Astrocyte (in vitro differentiated cells and primary cell): ENCODE measurements around the gene LPO. TPM values are rescaled to one million over a fixed set of nuclear protein-coding genes. Genes with fewer than 3 reads are reported as not detected.

ENCODE experiments used
- DNase-seq: peaks from one replicate; pipeline ENCODE4 v3.0.0-alpha.2; 2010; ENCODE audit warnings: low read depth
- FAIRE-seq: peaks from 2 replicates; lab custom pipeline; 2011; peaks lifted over from hg19 to GRCh38; lab: Jason Lieb, UNC
- H2AFZ ChIP-seq: 2 replicates; pipeline ENCODE4 v1.6.0; 2012; ENCODE audit warnings: low read depth, low read length, inconsistent platforms
- H3K27ac ChIP-seq: 2 replicates; pipeline ENCODE4 v1.5.1; 2011; ENCODE audit warnings: low read depth, low read length, inconsistent platforms
- H3K27me3 ChIP-seq: 2 replicates; pipeline ENCODE4 v1.6.0; 2011; ENCODE audit warnings: low read length, inconsistent platforms; ENCODE audit not compliant: insufficient read depth
- H3K36me3 ChIP-seq: 2 replicates; pipeline ENCODE4 v1.5.1; 2011; ENCODE audit warnings: low read length, inconsistent platforms; ENCODE audit not compliant: insufficient read depth
- H3K4me1 ChIP-seq: 2 replicates; pipeline ENCODE4 v1.5.1; 2011; ENCODE audit warnings: low read length, inconsistent platforms; ENCODE audit not compliant: insufficient read depth
- H3K4me2 ChIP-seq: 2 replicates; pipeline ENCODE4 v1.6.0; 2012; ENCODE audit warnings: low read length, inconsistent platforms
- H3K4me3 ChIP-seq: 2 replicates; pipeline ENCODE4 v1.5.1; 2011; ENCODE audit warnings: low read depth, mild to moderate bottlenecking, low read length, inconsistent platforms; ENCODE audit not compliant: insufficient read depth
- H3K79me2 ChIP-seq: 2 replicates; pipeline ENCODE4 v1.6.0; 2012; ENCODE audit warnings: mild to moderate bottlenecking, low read length, inconsistent platforms; ENCODE audit not compliant: insufficient read depth
- H3K9ac ChIP-seq: 2 replicates; pipeline ENCODE4 v1.6.0; 2012; ENCODE audit warnings: mild to moderate bottlenecking, low read length, inconsistent platforms
- H3K9me3 ChIP-seq: 2 replicates; pipeline ENCODE4 v1.5.1; 2012; ENCODE audit warnings: low read depth, mild to moderate bottlenecking, low read length, inconsistent platforms; ENCODE audit not compliant: insufficient read depth
- H4K20me1 ChIP-seq: 2 replicates; pipeline ENCODE4 v1.6.0; 2012; ENCODE audit warnings: low read length, inconsistent platforms; ENCODE audit not compliant: insufficient read depth
- H3K27ac Mint-ChIP-seq: one replicate; pipeline ENCODE4 v1.8.0; 2021; ENCODE audit warnings: mild to moderate bottlenecking, mixed read lengths; ENCODE audit not compliant: unreplicated experiment
- H3K27me3 Mint-ChIP-seq: one replicate; pipeline ENCODE4 v1.8.0; 2021; ENCODE audit warnings: low read depth, mixed read lengths; ENCODE audit not compliant: unreplicated experiment
- H3K36me3 Mint-ChIP-seq: one replicate; pipeline ENCODE4 v1.8.0; 2021; ENCODE audit warnings: low read depth, mixed read lengths; ENCODE audit not compliant: unreplicated experiment
- H3K4me1 Mint-ChIP-seq: one replicate; pipeline ENCODE4 v1.8.0; 2021; ENCODE audit warnings: low read depth, mixed read lengths; ENCODE audit not compliant: unreplicated experiment
- H3K4me3 Mint-ChIP-seq: one replicate; pipeline ENCODE4 v1.8.0; 2021; ENCODE audit warnings: mild to moderate bottlenecking, moderate library complexity, mixed read lengths; ENCODE audit not compliant: unreplicated experiment
- H3K9me3 Mint-ChIP-seq: one replicate; pipeline ENCODE4 v1.8.0; 2021; ENCODE audit warnings: mild to moderate bottlenecking, mixed read lengths; ENCODE audit not compliant: unreplicated experiment
- EZH2 ChIP-seq: IDR thresholded peaks from 2 replicates; pipeline ENCODE4 v1.6.1; 2012; ENCODE audit warnings: mild to moderate bottlenecking, low read length, inconsistent platforms; ENCODE audit not compliant: insufficient read depth
- total RNA-seq: library from RNA; stranded (reverse); gene quantifications from 2 replicates; pipeline ENCODE4 v1.2.1, GENCODE V29; 2021
- TF ChIP-seq, protein P1 (sequence below): IDR thresholded peaks from 2 replicates; pipeline ENCODE4 v1.5.1; 2011; ENCODE audit warnings: low read depth, mild to moderate bottlenecking, inconsistent platforms, low read length, moderate library complexity; ENCODE audit not compliant: insufficient read depth

LPO gene
- total RNA-seq, 1 donor from 2014 or later = not detected

DNA sequence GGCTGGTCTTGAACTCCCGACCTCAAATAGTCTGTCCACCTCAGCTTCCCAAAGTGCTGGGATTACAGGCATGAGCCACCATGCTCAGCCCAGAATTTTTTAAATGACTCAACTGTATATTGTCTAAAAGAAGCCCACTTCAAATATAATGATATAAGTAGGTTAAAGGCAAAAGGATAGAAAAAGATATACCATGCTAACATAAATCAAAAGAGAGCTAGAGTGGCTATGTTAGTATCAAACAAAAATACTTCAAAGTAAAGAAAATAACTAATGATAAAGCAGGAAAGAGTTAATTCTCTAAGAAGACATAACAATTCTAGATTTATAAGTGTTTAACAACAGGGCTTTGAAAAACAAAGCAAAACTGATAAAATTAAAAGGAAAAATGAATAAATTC lies 55.6 kb downstream of the LPO start:
- Histone ChIP-seq H3K9me3 (no peaks in the 10 kb centered on the region), H3K27me3 (peaks cover 19% of the 10 kb centered on the region), H3K9ac (no peak overlapping the region), H3K4me2 (no peak overlapping the region), H3K4me1 (no peaks in the 10 kb centered on the region), H3K36me3 (no peaks in the 10 kb centered on the region), H4K20me1 (no peaks in the 10 kb centered on the region), H3K79me2 (no peaks in the 10 kb centered on the region), H3K4me3 (no peak overlapping the region), H3K27ac (no peak overlapping the region), H2AFZ (no peak overlapping the region)
- H3K4me1 Mint-ChIP-seq = peaks cover 4% of the 10 kb centered on the region
- H3K27me3 Mint-ChIP-seq = no peaks in the 10 kb centered on the region
- no peak overlapping the region for H3K4me3 Mint-ChIP-seq
- no peaks in the 10 kb centered on the region for H3K36me3 Mint-ChIP-seq
- DNase-seq (no peak), FAIRE-seq (no peak)
- peaks cover 1% of the 10 kb centered on the region for H3K9me3 Mint-ChIP-seq
- no peak overlapping the region for H3K27ac Mint-ChIP-seq
- TF ChIP-seq, protein P1, sequence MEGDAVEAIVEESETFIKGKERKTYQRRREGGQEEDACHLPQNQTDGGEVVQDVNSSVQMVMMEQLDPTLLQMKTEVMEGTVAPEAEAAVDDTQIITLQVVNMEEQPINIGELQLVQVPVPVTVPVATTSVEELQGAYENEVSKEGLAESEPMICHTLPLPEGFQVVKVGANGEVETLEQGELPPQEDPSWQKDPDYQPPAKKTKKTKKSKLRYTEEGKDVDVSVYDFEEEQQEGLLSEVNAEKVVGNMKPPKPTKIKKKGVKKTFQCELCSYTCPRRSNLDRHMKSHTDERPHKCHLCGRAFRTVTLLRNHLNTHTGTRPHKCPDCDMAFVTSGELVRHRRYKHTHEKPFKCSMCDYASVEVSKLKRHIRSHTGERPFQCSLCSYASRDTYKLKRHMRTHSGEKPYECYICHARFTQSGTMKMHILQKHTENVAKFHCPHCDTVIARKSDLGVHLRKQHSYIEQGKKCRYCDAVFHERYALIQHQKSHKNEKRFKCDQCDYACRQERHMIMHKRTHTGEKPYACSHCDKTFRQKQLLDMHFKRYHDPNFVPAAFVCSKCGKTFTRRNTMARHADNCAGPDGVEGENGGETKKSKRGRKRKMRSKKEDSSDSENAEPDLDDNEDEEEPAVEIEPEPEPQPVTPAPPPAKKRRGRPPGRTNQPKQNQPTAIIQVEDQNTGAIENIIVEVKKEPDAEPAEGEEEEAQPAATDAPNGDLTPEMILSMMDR = no peak
- TF ChIP-seq EZH2 = no peak

DNA sequence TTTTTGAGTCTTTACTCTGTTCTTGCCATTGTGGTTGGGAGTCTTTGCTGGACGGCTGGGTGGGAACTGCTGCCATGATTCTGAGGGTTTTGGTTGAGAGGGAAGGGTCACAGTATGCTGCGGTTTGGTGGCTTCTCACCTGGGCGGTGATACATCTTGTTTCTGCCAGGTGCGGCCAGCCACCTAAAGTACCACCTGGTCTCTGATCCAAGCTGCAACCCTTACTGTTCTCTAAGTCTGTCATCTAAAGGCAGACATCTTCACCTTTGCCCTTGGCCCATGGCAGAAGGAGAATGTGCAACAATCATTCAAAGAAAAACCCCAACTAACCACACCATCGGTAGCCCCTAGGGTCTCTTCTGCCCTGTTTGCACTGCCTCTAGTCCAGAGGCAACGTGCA lies 62.0 kb downstream of the LPO start:
- H3K36me3 Mint-ChIP-seq = no peaks in the 10 kb centered on the region

DNA sequence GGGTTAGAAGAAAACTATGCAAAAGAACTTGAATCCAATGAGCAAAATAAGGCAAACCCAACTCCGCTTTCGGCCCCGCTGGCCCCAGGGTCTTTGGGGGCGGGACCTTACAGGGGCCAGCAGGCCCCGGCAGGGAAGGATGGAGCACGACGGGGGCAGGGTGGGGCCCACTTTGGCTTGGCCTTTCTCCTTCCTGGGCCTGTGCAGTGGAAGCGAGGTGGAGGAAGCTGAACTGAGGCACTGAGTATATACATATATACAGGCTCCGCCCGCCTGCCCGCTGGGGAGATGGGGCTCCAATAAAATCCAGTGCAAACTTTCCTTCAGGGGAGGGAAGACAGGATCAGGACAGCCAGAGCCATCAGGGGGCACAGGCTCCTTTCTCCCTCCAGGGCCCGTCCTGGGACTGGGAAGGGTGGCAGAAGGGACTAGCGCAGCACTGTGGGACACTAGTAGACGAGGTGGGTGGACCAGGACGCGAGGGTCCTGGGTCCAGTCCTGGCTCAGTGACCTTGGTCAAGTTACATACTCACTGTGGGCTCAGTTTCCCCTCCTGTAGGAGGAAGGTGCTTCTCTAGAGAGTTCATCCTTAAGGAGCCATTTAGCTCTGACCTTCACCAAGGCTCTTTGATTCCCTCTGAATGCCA lies 63.2 kb downstream of the LPO start:
- no peak overlapping the region for H2AFZ ChIP-seq
- Mint-ChIP-seq H3K4me1 (no peaks in the 10 kb centered on the region), H3K9me3 (no peaks in the 10 kb centered on the region), H3K36me3 (no peaks in the 10 kb centered on the region), H3K27me3 (peaks cover 11% of the 10 kb centered on the region), H3K27ac (no peak overlapping the region), H3K4me3 (no peak overlapping the region)
- H3K36me3 ChIP-seq = no peaks in the 10 kb centered on the region
- H3K4me2 ChIP-seq = no peak overlapping the region
- H3K27me3 ChIP-seq = peaks cover 11% of the 10 kb centered on the region
- no peaks in the 10 kb centered on the region for H4K20me1 ChIP-seq
- no peak overlapping the region for H3K27ac ChIP-seq
- no peaks in the 10 kb centered on the region for H3K4me1 ChIP-seq
- no peak for FAIRE-seq
- H3K9ac ChIP-seq = no peak overlapping the region
- H3K9me3 ChIP-seq = no peaks in the 10 kb centered on the region
- no peaks in the 10 kb centered on the region for H3K79me2 ChIP-seq
- H3K4me3 ChIP-seq = no peak overlapping the region
- TF ChIP-seq, protein P1 = no peak
- TF ChIP-seq EZH2 = no peak
- DNase-seq = no peak

More for the DNA sequence above, 62.0 kb downstream of the LPO start:
- Histone ChIP-seq H3K4me3 (no peak overlapping the region), H3K27ac (no peak overlapping the region), H3K4me2 (no peak overlapping the region), H3K79me2 (no peaks in the 10 kb centered on the region), H3K9ac (no peak overlapping the region), H4K20me1 (no peaks in the 10 kb centered on the region), H2AFZ (no peak overlapping the region), H3K27me3 (peaks cover 11% of the 10 kb centered on the region), H3K9me3 (no peaks in the 10 kb centered on the region), H3K4me1 (no peaks in the 10 kb centered on the region), H3K36me3 (no peaks in the 10 kb centered on the region)
- Mint-ChIP-seq H3K9me3 (no peaks in the 10 kb centered on the region), H3K4me1 (no peaks in the 10 kb centered on the region), H3K4me3 (no peak overlapping the region), H3K27me3 (peaks cover 3% of the 10 kb centered on the region), H3K27ac (no peak overlapping the region)
- TF ChIP-seq EZH2 = no peak
- TF ChIP-seq, protein P1 = no peak
- FAIRE-seq (no peak), DNase-seq (no peak)
